B cell (primary cell): ENCODE measurements around the gene S1PR2. TPM values are rescaled to one million over a fixed set of nuclear protein-coding genes. Genes with fewer than 3 reads are reported as not detected.

Experiments
- ATAC-seq: fragments of 200-7000 bp; cut with Tn5 transposase; one replicate; pipeline ENCODE4 v1.10.0; 2021; ENCODE audit warnings: low read depth, mild to moderate bottlenecking, moderate number of reproducible peaks, moderate library complexity
- CTCF ChIA-PET: fragments of 350-600 bp; sonication (Branson Sonifier 250); formaldehyde crosslinking; loops from one replicate; lab custom pipeline; 2021; ENCODE audit warnings: antibody characterized with exemption, inconsistent platforms; lab: Charles Lee
- POLR2A ChIA-PET: fragments of 350-600 bp; sonication (Branson Sonifier 250); formaldehyde crosslinking; loops from one replicate; lab custom pipeline; 2021; ENCODE audit warnings: antibody characterized with exemption; lab: Charles Lee
- DNase-seq: peaks from one replicate; pipeline ENCODE4 v3.0.0; 2013
- H2AFZ ChIP-seq: 2 replicates; pipeline ENCODE4 v1.6.1; 2012; ENCODE audit warnings: mild to moderate bottlenecking, low read depth, low read length; ENCODE audit not compliant: insufficient read depth, poor library complexity, severe bottlenecking
- H3K27ac ChIP-seq, 2 donors: 1 replicate in 1 of 2; 2 replicates in 1 of 2; pipeline ENCODE4 v1.5.1; 2012 to 2013; ENCODE audit warnings: low read length in 2 of 2, mild to moderate bottlenecking in 2 of 2, moderate library complexity in 1 of 2
- H3K27me3 ChIP-seq, 4 experiments: fragments of 200-600 bp in 1 of 4; sonication (generic) in 1 of 4; replicated peaks in 1 of 4; 1 replicate in 2 of 4; 2 replicates in 2 of 4; pipeline versions ENCODE4 v1.6.1 to v1.7.0; 2013 to 2016; ENCODE audit warnings: low read length in 3 of 4, mild to moderate bottlenecking in 2 of 4, mixed read lengths in 1 of 4, moderate library complexity in 1 of 4; ENCODE audit not compliant: insufficient read depth in 4 of 4, control insufficient read depth in 3 of 4; ENCODE audit errors: control extremely low read depth in 1 of 4
- H3K36me3 ChIP-seq, 2 experiments: replicated peaks in 1 of 2; 1 replicate in 1 of 2; 2 replicates in 1 of 2; pipeline versions ENCODE4 v1.6.1 to v1.7.1; 2013; ENCODE audit warnings: low read length in 1 of 2; ENCODE audit not compliant: insufficient read depth in 2 of 2, control insufficient read depth in 1 of 2; ENCODE audit errors: control extremely low read depth in 1 of 2, extremely low read depth in 1 of 2
- H3K4me1 ChIP-seq, 2 donors: fragments of 200-600 bp in 1 of 2; sonication (generic) in 1 of 2; 1 replicate in 1 of 2; 2 replicates in 1 of 2; pipeline versions ENCODE4 v1.5.1 to v1.6.1; 2013 to 2017; ENCODE audit warnings: low read length in 2 of 2; ENCODE audit not compliant: control insufficient read depth in 2 of 2, insufficient read depth in 2 of 2
- H3K4me2 ChIP-seq: replicated peaks from 2 replicates; pipeline ENCODE3; 2012; ENCODE audit warnings: mild to moderate bottlenecking, low read depth, low read length; ENCODE audit not compliant: poor library complexity, severe bottlenecking
- H3K4me3 ChIP-seq, 5 experiments: fragments of 200-600 bp in 1 of 5; sonication (generic) in 1 of 5; 1 replicate in 3 of 5; 2 replicates in 2 of 5; pipeline versions ENCODE4 v1.5.1 to v1.7.0; 2011 to 2016; ENCODE audit warnings: low read length in 4 of 5, mild to moderate bottlenecking in 4 of 5, low read depth in 2 of 5, control low read depth in 1 of 5, moderate library complexity in 1 of 5; ENCODE audit not compliant: insufficient read depth in 1 of 5; ENCODE audit errors: control extremely low read depth in 1 of 5, extremely low read depth in 1 of 5
- H3K79me2 ChIP-seq: fragments of 200-600 bp; sonication (generic); one replicate; pipeline ENCODE4 v1.6.0; 2016; ENCODE audit warnings: low read length; ENCODE audit not compliant: control insufficient read depth, insufficient read depth
- H3K9ac ChIP-seq: fragments of 200-600 bp; sonication (generic); 2 replicates; pipeline ENCODE4 v1.6.1; 2017; ENCODE audit warnings: mild to moderate bottlenecking, low read length, moderate library complexity
- H3K9me3 ChIP-seq, 3 donors: one replicate each; pipeline versions ENCODE4 v1.6.1 to v1.7.1; 2013; ENCODE audit warnings: low read length in 2 of 3; ENCODE audit not compliant: control insufficient read depth in 2 of 3, insufficient read depth in 1 of 3; ENCODE audit errors: control extremely low read depth in 1 of 3
- H4K20me1 ChIP-seq: 2 replicates; pipeline ENCODE4 v1.6.0; 2012; ENCODE audit warnings: mild to moderate bottlenecking, low read length; ENCODE audit not compliant: insufficient read depth, control insufficient read depth, poor library complexity, severe bottlenecking
- H3K27ac Mint-ChIP-seq: one replicate; pipeline ENCODE4 v1.8.0; 2021; ENCODE audit warnings: mixed read lengths
- H3K27me3 Mint-ChIP-seq: one replicate; pipeline ENCODE4 v1.8.0; 2021; ENCODE audit warnings: mixed read lengths
- H3K4me1 Mint-ChIP-seq: one replicate; pipeline ENCODE4 v1.8.0; 2021; ENCODE audit warnings: mixed read lengths
- H3K4me3 Mint-ChIP-seq: one replicate; pipeline ENCODE4 v1.8.0; 2021; ENCODE audit warnings: mixed read lengths
- H3K9me3 Mint-ChIP-seq: one replicate; pipeline ENCODE4 v1.8.0; 2022; ENCODE audit warnings: mixed read lengths; ENCODE audit not compliant: insufficient read depth
- CTCF ChIP-seq: fragments of 200-600 bp; IDR thresholded peaks from one replicate; pipeline ENCODE4 v1.8.0; 2022; ENCODE audit warnings: antibody characterized with exemption, mild to moderate bottlenecking
- EZH2 ChIP-seq: IDR thresholded peaks from 2 replicates; pipeline ENCODE4 v1.6.1; 2012; ENCODE audit warnings: borderline replicate concordance, low read depth, mild to moderate bottlenecking, moderate library complexity, low read length; ENCODE audit not compliant: insufficient read depth, poor library complexity, severe bottlenecking
- WGBS: methylation state at CpG from one replicate; pipeline ENCODE4 v1.1.5; 2013; ENCODE audit warnings: missing lambda C conversion rate; ENCODE audit not compliant: insufficient coverage; 5-methylcytosine and 5-hydroxymethylcytosine counted together
- intact Hi-C: fragments of 100-400 bp; cut with micrococcal nuclease; formaldehyde crosslinking; loops from one replicate; pipeline ENCODE4 v1.10.0; 2022
- polyA plus RNA-seq: library from polyadenylated mRNA; depleted of rRNA; stranded (reverse); fragments of >200 nt; gene quantifications from 2 replicates; pipeline ENCODE4 v1.2.3, GENCODE V29; 2012
- total RNA-seq, 2 donors: library from RNA; stranded (reverse); fragments of 120-200 nt in 1 of 2; gene quantifications; 1 replicate in 1 of 2; 2 replicates in 1 of 2; pipeline versions ENCODE4 v1.2.3 to v1.2.4, GENCODE V29; 2013 to 2022

Gene S1PR2
- total and polyA plus RNA-seq, 2 donors (not counting 1 experiment from before 2014, with no cell fraction given), result 1.8 to 4.4 TPM

- Histone ChIP-seq H3K4me3 (no peak overlapping the region), H3K79me2 (no peaks in the 10 kb centered on the region), H2AFZ (no peak overlapping the region), H3K27ac (no peak overlapping the region), H3K4me1 (no peaks in the 10 kb centered on the region), H3K27me3 (no peaks in the 10 kb centered on the region), H3K4me2 (no peak overlapping the region), H4K20me1 (no peaks in the 10 kb centered on the region), H3K9me3 (peaks cover 0 to 8% (median 0%) of the 10 kb centered on the region in 3 donors), H3K36me3 (no peaks in the 10 kb centered on the region), H3K9ac (no peak overlapping the region)
- CTCF ChIA-PET, result interaction anchor here (1.0 to 1.3 kb wide), 3 partner anchors 19 to 178 kb away, joined by 3 read pairs; no protein-coding TSS in a partner anchor
- 96% methylated on average over 10 of the region's 10 CpGs for WGBS
- Mint-ChIP-seq H3K27ac (no peak overlapping the region), H3K4me1 (no peaks in the 10 kb centered on the region), H3K27me3 (no peaks in the 10 kb centered on the region), H3K9me3 (no peaks in the 10 kb centered on the region), H3K4me3 (no peak overlapping the region)
- TF ChIP-seq EZH2 (no peak), CTCF (no peak)
- ATAC-seq (no peak), DNase-seq (no peak)
- POLR2A ChIA-PET, result interaction anchor here (0.6 kb wide), 2 partner anchors 23 to 105 kb away, joined by 3 to 11 read pairs; no protein-coding TSS in a partner anchor
- intact Hi-C loops, result no loop called here
These were observed 24.8 kb downstream of the S1PR2 start for GRCh38 chr19:10206226-10206885.

GRCh38 chr19:10205636-10206035 lies 25.5 kb downstream of the S1PR2 start:
- H3K4me1 ChIP-seq, result no peaks in the 10 kb centered on the region
- H3K27me3 ChIP-seq, result no peaks in the 10 kb centered on the region
- H3K36me3 ChIP-seq, result no peaks in the 10 kb centered on the region
- no peaks in the 10 kb centered on the region for H3K79me2 ChIP-seq
- Mint-ChIP-seq H3K27ac (no peak overlapping the region), H3K27me3 (no peaks in the 10 kb centered on the region), H3K9me3 (no peaks in the 10 kb centered on the region), H3K4me1 (no peaks in the 10 kb centered on the region), H3K4me3 (no peak overlapping the region)
- ATAC-seq (no peak), DNase-seq (no peak)
- no peak overlapping the region for H3K4me3 ChIP-seq
- POLR2A ChIA-PET, result no interaction called here
- H3K9ac ChIP-seq, result no peak overlapping the region
- H3K4me2 ChIP-seq, result no peak overlapping the region
- H4K20me1 ChIP-seq, result no peaks in the 10 kb centered on the region
- no peak overlapping the region for H3K27ac ChIP-seq
- intact Hi-C loops, result no loop called here
- H2AFZ ChIP-seq, result no peak overlapping the region
- CTCF ChIA-PET, result interaction anchor here (1.0 to 1.3 kb wide), 3 partner anchors 20 to 178 kb away, joined by 3 read pairs; no protein-coding TSS in a partner anchor
- peaks cover 0 to 8% (median 0%) of the 10 kb centered on the region in 3 donors for H3K9me3 ChIP-seq
- 96% methylated on average over 3 of the region's 4 CpGs for WGBS
- no peak for TF ChIP-seq CTCF
- TF ChIP-seq EZH2, result no peak
